Measurements from ENCODE around the gene NPHS1.

DNA sequence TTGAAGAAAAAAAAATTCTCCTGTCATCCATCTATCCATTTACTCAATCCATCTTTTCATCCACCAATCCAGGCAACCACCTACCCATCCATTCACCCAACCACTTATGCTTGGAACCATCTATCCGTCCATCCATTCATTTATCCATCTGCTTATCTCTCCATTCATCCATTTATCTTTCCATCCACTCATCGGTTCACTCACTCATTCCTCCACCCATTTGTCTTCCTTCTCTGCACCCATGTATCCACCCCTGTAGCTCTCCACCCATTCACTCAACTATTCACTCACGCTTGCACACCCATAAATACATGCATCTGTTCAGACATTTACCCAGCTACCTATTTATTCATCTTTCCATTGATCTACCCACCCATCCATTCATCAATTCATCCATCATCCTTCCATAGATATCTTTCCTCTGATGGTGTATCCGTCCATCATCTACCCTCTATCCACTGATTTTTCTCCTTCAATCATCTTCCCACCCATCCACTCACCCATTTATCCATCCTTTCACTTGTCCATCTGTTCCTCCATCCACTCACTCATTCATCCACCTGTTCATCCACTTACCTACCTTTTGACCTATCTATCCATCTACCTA is 9.5 kb downstream of the NPHS1 start:
- TF ChIP-seq, protein P1, sequence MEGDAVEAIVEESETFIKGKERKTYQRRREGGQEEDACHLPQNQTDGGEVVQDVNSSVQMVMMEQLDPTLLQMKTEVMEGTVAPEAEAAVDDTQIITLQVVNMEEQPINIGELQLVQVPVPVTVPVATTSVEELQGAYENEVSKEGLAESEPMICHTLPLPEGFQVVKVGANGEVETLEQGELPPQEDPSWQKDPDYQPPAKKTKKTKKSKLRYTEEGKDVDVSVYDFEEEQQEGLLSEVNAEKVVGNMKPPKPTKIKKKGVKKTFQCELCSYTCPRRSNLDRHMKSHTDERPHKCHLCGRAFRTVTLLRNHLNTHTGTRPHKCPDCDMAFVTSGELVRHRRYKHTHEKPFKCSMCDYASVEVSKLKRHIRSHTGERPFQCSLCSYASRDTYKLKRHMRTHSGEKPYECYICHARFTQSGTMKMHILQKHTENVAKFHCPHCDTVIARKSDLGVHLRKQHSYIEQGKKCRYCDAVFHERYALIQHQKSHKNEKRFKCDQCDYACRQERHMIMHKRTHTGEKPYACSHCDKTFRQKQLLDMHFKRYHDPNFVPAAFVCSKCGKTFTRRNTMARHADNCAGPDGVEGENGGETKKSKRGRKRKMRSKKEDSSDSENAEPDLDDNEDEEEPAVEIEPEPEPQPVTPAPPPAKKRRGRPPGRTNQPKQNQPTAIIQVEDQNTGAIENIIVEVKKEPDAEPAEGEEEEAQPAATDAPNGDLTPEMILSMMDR (IDR thresholded peaks at IDR 0.05; ENCODE audit: low read depth, low read length, missing input control): no peak
- no peak for TF ChIP-seq GABPA (IDR thresholded peaks at IDR 0.05 in 1 of 2, conservative IDR thresholded peaks at IDR 0.05 in 1 of 2)
- TF ChIP-seq, protein P2, sequence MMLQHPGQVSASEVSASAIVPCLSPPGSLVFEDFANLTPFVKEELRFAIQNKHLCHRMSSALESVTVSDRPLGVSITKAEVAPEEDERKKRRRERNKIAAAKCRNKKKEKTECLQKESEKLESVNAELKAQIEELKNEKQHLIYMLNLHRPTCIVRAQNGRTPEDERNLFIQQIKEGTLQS (IDR thresholded peaks at IDR 0.05): no peak
- TF ChIP-seq JUND (IDR thresholded peaks at IDR 0.05): no peak

Measured in liver (tissue), 3 donors.